Effector memory CD4-positive, alpha-beta T cell (primary cell): ENCODE data around the gene IL7R.
"Not testable (repeated sequence)": the region's sequence is repeated elsewhere in the genome, so short reads cannot be mapped to it uniquely, and the experiment has no call there.

Experiments
- DNase-seq, 3 donors: peaks; one replicate each; pipeline ENCODE4 v3.0.0-alpha.2; 2020
- H3K27ac ChIP-seq: 2 replicates; pipeline ENCODE4 v1.7.0; 2013; ENCODE audit warnings: mild to moderate bottlenecking, low read length, moderate library complexity; ENCODE audit not compliant: insufficient read depth, poor library complexity, severe bottlenecking
- H3K27me3 ChIP-seq: replicated peaks from 2 replicates; pipeline ENCODE4 v1.7.0; 2013; ENCODE audit warnings: mild to moderate bottlenecking, low read length; ENCODE audit not compliant: insufficient read depth, control insufficient read depth, poor library complexity, severe bottlenecking
- H3K36me3 ChIP-seq: 2 replicates; pipeline ENCODE4 v1.7.0; 2013; ENCODE audit warnings: mild to moderate bottlenecking, low read length, moderate library complexity; ENCODE audit not compliant: control insufficient read depth, insufficient read depth
- H3K4me1 ChIP-seq: 2 replicates; pipeline ENCODE4 v1.7.0; 2013; ENCODE audit warnings: low read length, mild to moderate bottlenecking; ENCODE audit not compliant: control insufficient read depth, insufficient read depth, poor library complexity, severe bottlenecking
- H3K4me3 ChIP-seq: 2 replicates; pipeline ENCODE4 v1.7.0; 2013; ENCODE audit warnings: low read length, low read depth, mild to moderate bottlenecking; ENCODE audit not compliant: insufficient read depth, poor library complexity, severe bottlenecking
- H3K9me3 ChIP-seq: 2 replicates; pipeline ENCODE4 v1.7.0; 2013; ENCODE audit warnings: mild to moderate bottlenecking, low read length, moderate library complexity; ENCODE audit not compliant: control insufficient read depth

IL7R gene

GRCh38 chr5:35854248-35854647, 2.4 kb upstream of the IL7R start:
- peak overlapping the region; percentile 41 for H3K4me3 ChIP-seq
- no peaks in the 10 kb centered on the region for H3K27me3 ChIP-seq
- H3K9me3 ChIP-seq: no peaks in the 10 kb centered on the region
- peaks cover 41% of the 10 kb centered on the region for H3K4me1 ChIP-seq
- peak; percentile 66 to 74 (median 73) for DNase-seq
- peak overlapping the region; percentile 99 for H3K27ac ChIP-seq
- H3K36me3 ChIP-seq: peaks cover 3% of the 10 kb centered on the region

GRCh38 chr5:35855187-35855586, 1.5 kb upstream of the IL7R start:
- Histone ChIP-seq H3K4me3 (peak overlapping the region; percentile 64), H3K4me1 (peaks cover 41% of the 10 kb centered on the region), H3K27me3 (no peaks in the 10 kb centered on the region), H3K27ac (peak overlapping the region; percentile 99), H3K9me3 (no peaks in the 10 kb centered on the region), H3K36me3 (peaks cover 9% of the 10 kb centered on the region)
- DNase-seq: no peak

- H3K27me3 ChIP-seq, DNase-seq, H3K9me3 ChIP-seq: not testable (repeated sequence)
- Histone ChIP-seq H3K36me3 (peaks cover 19% of the 10 kb centered on the region), H3K27ac (peak overlapping the region; percentile 99), H3K4me3 (peak overlapping the region; percentile 64), H3K4me1 (peaks cover 35% of the 10 kb centered on the region)
These were observed 416 bp upstream of the IL7R start for GRCh38 chr5:35856186-35856764.

- no peak for DNase-seq
- Histone ChIP-seq H3K4me1 (peaks cover 28% of the 10 kb centered on the region), H3K27ac (peak overlapping the region; percentile 99), H3K4me3 (peak overlapping the region; percentile 64), H3K36me3 (peaks cover 33% of the 10 kb centered on the region), H3K9me3 (no peaks in the 10 kb centered on the region), H3K27me3 (no peaks in the 10 kb centered on the region)
These were observed 1.0 kb downstream of the IL7R start for GRCh38 chr5:35857606-35858205.

- H3K9me3 ChIP-seq: no peaks in the 10 kb centered on the region
- H3K36me3 ChIP-seq: peaks cover 47% of the 10 kb centered on the region
- DNase-seq: no peak
- peaks cover 29% of the 10 kb centered on the region for H3K4me1 ChIP-seq
- H3K27ac ChIP-seq: peak overlapping the region; percentile 99
- H3K27me3 ChIP-seq: no peaks in the 10 kb centered on the region
- peak overlapping the region; percentile 64 for H3K4me3 ChIP-seq
These were observed 2.5 kb downstream of the IL7R start for GRCh38 chr5:35859101-35859661.

GRCh38 chr5:35860686-35861085, 4.0 kb downstream of the IL7R start:
- H3K27ac ChIP-seq: peak overlapping the region; percentile 99
- H3K4me1 ChIP-seq: peaks cover 16% of the 10 kb centered on the region
- no peaks in the 10 kb centered on the region for H3K9me3 ChIP-seq
- no peak for DNase-seq
- H3K27me3 ChIP-seq: no peaks in the 10 kb centered on the region
- peak overlapping the region; percentile 64 for H3K4me3 ChIP-seq
- H3K36me3 ChIP-seq: peaks cover 54% of the 10 kb centered on the region

- peaks cover 64% of the 10 kb centered on the region for H3K36me3 ChIP-seq
- H3K27me3 ChIP-seq: no peaks in the 10 kb centered on the region
- H3K4me3 ChIP-seq: peak overlapping the region; percentile 64
- DNase-seq: no peak
- no peaks in the 10 kb centered on the region for H3K9me3 ChIP-seq
- H3K27ac ChIP-seq: peak overlapping the region; percentile 99
- H3K4me1 ChIP-seq: peaks cover 19% of the 10 kb centered on the region
These were observed 5.0 kb downstream of the IL7R start for GRCh38 chr5:35861718-35862117.

GRCh38 chr5:35862126-35862525, 5.4 kb downstream of the IL7R start:
- Histone ChIP-seq H3K27me3 (no peaks in the 10 kb centered on the region), H3K36me3 (peaks cover 66% of the 10 kb centered on the region), H3K4me3 (peak overlapping the region; percentile 64), H3K4me1 (peaks cover 22% of the 10 kb centered on the region), H3K9me3 (no peaks in the 10 kb centered on the region), H3K27ac (peak overlapping the region; percentile 99)
- DNase-seq: no peak

- Histone ChIP-seq H3K9me3 (no peaks in the 10 kb centered on the region), H3K27ac (peak overlapping the region; percentile 99)
These were observed 6.5 kb downstream of the IL7R start for GRCh38 chr5:35863159-35863558.

GRCh38 chr5:35867998-35868397, 11.3 kb downstream of the IL7R start:
- H3K36me3 ChIP-seq: peaks cover 88% of the 10 kb centered on the region

More at GRCh38 chr5:35863159-35863558, 6.5 kb downstream of the IL7R start:
- Histone ChIP-seq H3K4me3 (peak overlapping the region; percentile 64), H3K27me3 (no peaks in the 10 kb centered on the region), H3K36me3 (peaks cover 77% of the 10 kb centered on the region), H3K4me1 (peaks cover 32% of the 10 kb centered on the region)
- DNase-seq: no peak

More at GRCh38 chr5:35867998-35868397, 11.3 kb downstream of the IL7R start:
- Histone ChIP-seq H3K27me3 (no peaks in the 10 kb centered on the region), H3K4me3 (no peak overlapping the region), H3K27ac (peak overlapping the region; percentile 32), H3K4me1 (peaks cover 38% of the 10 kb centered on the region), H3K9me3 (no peaks in the 10 kb centered on the region)
- no peak for DNase-seq
